HS-27A (cell line): Measurements from ENCODE around the gene NEK7.

Experiments used
- DNase-seq: peaks from one replicate; pipeline ENCODE4 v3.0.0-alpha.2; 2012; ENCODE audit warnings: low read depth, missing footprints

NEK7 gene

DNA sequence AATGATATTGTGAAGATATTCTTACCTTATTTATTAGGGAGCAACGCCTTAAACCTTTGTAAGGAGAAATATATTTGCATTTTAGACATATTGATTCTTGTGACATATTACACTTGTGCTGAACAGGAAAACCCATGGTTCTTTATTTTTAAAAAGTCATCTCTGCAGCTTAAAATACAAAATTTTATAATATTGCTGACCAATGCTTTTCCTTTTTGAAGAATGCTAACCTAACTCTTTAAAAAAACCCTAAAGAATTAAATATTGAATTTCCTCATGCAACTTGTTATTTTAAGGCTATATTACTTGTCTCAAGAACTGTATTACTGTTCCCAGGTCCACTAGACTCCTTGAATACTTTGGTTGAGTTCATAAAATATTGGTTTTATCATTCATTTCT lies 99.0 kb downstream of the NEK7 start:
- DNase-seq, result no peak

DNA sequence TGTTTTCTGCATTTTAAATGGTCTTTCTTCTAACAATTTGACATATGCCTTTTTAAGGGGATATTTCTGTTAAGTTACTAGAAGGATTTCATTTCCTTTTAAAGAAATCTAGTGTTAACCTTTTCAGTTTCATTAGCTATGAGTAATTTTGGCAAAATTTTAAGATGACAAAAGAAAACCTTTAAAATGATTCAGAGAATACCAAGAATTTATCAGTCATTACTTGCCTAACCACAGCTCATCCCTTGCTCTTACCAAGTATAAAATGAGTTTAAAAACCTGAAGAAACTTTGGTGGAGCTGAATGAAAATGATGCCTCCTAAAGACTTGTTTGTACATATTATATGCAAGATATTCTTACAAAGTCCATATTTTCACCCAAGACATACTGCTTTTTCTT lies 101.7 kb downstream of the NEK7 start:
- DNase-seq, result peak; percentile 65

DNA sequence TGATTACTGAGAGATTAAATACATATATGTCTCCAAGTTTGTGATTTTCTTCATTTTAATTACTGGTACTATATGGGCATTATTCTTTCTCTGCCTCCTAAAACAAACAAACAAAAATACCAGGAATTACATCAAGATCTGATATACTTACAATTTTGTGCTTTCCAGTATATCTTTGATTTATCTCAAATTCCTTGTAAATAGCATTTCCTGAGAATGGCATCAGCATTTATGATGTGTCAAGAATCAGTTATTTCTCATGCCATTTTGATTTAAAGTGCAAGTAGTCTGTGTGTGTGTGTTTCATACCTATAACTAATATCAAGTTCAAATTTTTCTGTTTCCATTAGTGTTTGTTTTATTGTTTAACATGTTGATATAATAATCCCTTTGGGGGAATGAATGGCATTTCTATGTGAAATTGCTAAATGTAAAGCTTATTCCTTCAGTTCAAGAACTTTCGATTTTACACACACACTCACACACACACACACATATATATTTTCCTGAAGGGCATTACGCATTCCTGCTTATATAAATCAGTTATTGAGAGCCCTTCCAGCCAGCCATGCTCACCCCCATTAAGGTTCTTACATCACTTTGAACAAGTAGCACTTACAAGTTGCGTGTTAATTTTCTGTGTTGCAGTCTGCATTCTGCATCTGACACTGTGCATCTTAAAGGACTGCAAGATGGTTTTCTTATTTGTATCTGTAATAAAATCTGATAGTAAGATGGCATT lies 102.7 kb downstream of the NEK7 start:
- no peak for DNase-seq

DNA sequence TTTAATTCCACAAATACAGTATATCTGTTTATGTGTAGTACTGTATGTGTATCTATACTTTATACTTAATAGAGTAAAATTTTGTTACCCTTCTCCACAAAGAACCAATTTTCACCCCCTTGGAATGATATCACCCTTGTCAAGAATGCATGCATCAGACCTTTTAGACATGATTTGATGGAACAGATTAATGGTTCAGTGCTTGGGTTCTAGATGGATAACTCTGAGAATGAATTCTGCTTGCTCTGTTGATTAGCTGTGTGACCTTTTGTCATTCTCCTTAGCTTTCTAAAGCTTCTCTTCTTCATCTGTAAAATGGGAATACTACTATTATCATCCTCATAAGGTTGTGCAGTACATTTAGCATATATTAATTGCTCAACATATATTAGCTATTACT lies 105.1 kb downstream of the NEK7 start:
- no peak for DNase-seq

DNA sequence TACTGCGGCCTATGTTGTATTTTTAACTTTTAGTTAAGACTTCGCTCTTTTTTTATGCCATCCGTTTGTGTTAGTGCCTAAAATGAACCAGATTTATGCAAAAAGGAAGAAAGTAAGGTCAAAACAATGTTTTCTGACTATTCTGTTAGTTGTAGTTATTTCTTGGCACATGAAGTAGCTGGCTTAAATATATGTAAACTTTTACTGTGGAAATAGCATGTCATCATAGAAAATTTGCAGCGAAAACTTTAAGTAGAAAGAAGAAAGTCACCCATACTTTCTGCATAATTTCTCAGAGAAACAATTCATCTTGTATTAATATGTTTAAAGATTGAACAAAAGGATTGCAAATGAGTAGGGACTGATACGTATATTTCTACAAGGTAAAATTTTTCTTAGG lies 106.4 kb downstream of the NEK7 start:
- no peak for DNase-seq

DNA sequence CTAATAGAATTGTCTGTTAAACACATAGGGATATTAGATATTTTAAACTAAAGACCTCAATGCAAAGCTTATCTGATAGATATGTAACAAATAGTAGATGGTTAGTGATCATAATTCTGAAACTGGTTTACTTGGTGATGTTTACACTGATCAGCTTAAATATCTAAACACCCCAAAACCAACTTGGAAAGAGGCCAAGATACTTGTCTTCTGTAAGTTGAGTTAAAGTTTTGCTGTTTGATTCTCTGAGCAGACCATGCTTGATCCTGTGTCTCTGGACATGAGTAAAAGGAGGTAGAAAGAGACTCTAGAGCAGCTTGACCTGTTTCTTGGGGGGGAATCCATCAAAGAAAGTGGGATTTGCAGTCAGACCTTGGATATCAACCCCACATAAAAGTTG lies 107.5 kb downstream of the NEK7 start:
- DNase-seq, result no peak

DNA sequence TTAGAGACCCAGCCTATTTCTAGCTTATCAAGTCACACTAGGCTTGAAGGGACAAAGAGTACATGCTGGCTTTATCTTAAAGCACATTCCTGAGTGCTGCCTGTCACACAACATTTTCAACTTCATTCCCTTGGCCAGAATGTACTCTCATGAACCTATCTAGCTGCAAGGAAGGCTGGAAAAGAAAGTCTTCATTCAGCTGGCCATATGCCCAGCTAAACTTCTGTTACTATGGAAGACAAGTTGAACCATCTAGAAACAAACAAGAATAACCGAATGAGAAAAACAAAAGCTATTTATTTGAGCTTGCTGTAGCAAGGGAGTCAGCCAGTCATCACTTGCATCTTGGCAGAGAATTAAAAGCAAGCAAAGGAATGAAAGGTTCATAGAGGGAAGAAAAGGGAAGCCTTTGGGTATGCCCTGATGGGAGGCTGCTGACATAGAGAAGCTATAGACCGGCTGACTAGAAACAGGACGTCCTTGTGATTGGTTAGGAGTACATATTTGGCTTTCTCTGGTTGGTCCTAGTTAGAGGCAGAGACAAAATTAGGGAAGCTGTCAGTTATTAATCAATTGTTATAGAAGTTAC lies 108.4 kb downstream of the NEK7 start:
- DNase-seq, result no peak

DNA sequence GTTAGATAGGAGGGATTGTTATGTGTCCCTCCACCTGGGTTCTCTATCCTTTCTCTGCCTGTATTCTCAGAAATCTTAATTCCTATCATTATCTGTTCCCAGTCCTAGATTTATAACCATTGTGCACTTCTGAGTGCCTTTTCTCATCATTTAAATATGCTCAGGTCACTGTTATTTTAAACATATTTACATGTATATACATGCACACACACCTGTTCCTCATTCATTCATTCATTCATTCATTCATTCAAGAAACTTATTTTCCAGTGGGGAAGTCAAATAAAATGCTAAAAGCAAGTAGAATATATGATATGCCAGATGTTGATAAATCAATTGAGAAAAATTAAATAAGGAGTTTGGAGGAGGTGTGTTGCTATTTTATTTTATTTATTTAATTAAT lies 110.3 kb downstream of the NEK7 start:
- DNase-seq, result no peak

DNA sequence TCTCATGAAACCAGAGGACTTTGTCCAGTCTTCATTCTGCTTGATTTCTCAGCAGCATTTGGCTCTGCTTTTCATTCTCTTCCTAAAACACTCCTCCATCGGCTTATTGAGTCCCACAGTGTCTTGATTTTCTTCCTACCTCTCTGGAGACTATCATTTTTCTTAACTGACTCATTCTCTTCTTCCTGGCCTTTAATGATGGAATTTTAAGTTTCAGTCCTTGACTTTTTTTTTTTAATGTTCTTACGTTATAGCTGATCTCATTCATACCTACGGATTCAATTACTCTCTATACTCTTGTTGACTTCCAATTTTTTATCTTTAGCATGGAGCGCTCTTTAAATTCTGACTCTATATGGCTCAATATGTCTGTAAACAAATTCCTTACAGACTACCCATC lies 111.1 kb downstream of the NEK7 start:
- peak; percentile 62 for DNase-seq

DNA sequence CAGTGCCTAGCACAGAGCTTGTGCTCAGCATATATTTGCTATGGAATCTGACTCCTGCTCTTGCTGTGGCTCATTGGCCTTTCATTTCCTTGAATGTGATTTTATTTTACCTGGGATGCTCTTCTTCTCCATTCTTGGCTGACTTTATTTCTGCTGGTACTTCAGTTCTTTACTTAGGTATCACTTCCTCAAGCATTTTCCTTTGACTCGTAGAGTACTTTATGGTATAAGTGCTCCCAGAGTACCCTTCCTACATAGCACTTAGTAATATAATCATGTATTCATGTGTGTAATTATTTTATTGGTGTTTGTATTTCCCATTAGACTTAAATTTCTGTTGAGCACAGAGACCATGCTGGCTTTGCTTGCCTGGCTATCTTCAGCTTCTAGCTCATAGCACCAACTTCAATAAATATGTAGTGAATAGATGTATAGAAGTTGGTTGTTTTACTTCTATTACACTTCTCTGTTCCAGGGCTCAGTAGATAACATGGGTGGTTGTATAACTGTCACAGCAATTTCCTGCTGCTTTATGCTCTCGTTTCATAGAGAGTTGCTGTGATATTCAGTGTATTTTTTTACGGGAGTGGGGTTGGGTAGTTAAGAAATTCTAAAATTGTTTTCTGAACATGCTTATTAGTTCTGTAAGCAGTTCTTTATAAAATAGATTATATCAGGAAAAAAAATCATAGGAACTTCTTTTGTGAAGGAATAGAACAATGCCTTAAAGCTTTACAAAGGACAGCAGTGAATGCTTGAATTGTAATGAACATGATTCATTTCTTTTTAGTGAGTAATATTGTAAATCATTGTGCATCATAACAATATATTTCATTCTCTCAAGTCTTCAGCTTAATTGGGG lies 112.2 kb downstream of the NEK7 start:
- DNase-seq, result no peak

DNA sequence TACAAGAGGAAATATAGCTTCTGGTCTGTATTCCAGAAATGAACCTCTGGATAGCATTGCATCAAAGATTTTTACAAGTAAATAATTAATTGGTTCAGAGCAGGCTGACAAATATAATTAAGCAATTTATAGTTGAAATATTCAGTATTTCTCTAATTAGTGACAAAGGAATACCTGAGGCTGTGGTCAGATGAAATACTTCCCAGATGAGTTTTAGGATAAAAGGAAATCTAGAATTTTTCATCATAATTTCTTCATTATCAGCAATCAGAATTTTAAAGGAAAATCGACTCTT lies 112.8 kb downstream of the NEK7 start:
- DNase-seq, result no peak

DNA sequence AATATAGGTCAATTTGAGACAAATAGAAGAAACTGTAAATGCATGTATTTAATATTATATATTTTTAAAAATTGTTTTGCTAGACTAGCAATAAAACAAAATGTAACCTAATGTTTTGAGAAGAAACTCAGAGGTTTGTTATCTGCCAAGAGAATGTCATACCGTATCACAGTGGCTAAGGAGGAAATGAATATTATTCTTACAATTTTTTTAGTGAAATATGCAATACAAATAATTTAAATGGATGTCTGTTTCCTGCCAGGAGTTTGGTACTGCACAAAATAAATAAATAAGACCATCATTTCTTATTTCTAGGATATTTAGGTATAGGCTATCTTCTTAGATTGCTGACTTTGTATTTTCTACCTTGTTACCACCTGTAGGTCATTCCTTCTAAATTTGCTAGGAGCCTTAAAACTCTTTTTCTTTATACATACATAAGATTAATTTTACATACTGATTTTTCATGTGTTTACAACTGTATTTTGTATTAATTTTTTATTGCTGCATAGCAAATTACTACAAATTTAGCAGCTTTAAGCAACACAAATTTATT lies 113.6 kb downstream of the NEK7 start:
- no peak for DNase-seq

DNA sequence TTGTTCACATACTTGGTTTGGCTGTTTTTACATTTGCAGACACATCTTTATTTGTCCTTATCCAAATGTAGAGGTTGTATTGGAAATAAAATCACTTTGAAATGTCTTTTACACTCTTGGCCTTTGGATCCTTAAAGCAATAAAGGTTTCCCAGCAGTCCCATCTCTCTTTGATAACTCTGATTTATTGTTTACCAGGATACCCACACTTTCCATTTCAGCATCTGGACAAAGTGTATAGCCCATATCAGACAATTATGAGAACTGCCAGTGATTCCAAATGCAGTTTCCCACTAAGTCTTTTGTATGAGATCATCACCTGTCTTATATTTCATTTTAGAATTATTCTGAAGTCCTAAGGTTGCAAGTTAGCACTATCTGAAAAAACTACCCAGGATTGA lies 114.7 kb downstream of the NEK7 start:
- DNase-seq, result no peak

DNA sequence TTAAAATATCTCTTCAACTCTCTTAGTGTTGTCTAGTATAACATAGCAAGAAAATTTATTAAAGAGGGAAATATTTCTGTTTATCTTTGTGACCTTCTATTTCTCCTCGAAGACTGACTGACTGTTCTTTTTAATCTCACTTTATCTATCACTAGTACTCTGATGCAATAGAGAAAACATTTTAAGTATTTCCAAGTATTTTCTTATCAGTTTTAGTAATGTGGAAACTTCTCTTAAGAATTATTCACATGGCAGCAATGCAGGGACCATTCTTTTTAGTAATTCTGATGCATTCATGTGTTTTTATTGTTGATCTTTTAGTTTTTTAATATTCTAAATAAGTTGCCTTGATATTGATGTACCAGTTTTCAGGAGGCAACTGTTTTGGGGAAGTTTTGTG lies 115.7 kb downstream of the NEK7 start:
- no peak for DNase-seq

DNA sequence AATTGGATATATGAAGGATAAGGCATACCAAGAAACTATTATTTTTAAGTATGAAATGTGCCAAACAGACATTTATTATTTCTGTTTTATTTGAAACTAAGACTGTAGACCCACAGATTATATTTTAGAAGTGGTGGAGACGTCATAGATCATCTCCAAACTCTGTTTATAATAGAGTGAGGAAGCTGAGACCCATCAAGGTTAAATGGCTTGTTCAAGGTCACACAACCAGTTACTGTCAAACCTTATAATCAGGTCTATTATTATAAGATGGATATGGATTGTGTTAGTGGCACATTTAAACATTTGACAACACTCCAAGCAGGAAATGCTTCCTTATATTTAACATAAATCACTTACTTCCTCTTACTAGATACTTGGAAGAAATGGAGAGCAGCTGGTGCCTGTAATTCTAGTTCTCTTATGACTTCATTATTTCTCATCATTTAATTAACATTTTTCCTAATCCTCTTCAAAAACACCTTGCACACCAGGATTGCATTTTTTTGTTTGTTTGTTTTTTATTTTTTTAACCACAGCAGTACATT lies 117.0 kb downstream of the NEK7 start:
- no peak for DNase-seq

DNA sequence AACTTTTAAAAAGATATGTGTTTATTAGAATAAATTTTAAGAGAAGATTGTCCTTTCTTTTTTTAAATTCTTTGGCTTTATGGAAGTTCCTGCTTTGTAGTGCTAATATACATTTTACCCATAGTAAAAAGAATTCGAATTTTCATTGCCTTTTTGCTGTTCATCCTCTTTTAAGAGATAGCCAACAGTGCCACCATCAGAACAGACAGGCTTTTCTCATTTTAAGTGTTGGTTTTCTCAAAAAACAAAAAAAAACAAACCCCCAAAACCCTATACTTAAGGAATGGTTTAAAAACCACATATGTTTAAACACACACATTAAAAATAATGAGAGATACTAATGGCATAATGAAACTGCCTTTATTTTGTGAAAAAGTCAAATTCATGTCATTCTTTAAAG lies 118.8 kb downstream of the NEK7 start:
- DNase-seq, result no peak

DNA sequence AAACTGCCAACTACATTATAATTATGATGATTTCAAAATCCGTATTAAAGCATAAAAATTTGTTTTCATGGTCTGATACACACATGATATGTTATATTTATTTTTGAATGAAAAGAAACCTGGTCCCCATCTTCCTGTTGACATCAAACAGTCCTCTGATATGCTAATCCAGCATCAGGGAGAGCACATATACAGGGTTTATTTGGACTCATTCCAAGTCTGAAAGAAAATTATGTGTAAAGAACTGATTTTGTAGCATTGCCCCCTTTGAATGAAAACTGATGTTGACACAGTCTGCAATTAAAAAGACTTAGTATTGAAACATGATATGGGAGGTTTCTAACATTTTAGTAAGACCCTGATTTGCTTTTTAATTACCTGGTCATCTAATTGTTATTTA lies 119.4 kb downstream of the NEK7 start:
- no peak for DNase-seq

DNA sequence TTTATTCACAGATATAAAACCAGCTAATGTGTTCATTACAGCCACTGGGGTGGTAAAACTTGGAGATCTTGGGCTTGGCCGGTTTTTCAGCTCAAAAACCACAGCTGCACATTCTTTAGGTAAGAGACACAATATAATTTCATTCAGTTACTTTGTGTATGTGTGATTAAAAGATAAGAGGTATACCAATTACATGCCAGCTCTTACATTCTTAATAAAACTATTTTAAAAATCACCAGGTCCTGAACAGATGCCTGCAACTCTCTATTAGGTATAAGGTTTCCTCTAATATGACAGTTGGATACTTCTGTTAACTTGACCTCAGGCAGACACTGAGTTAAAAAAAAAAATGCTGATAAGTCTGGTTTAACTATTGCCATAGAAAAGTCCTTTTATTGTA lies 122.1 kb downstream of the NEK7 start:
- no peak for DNase-seq

DNA sequence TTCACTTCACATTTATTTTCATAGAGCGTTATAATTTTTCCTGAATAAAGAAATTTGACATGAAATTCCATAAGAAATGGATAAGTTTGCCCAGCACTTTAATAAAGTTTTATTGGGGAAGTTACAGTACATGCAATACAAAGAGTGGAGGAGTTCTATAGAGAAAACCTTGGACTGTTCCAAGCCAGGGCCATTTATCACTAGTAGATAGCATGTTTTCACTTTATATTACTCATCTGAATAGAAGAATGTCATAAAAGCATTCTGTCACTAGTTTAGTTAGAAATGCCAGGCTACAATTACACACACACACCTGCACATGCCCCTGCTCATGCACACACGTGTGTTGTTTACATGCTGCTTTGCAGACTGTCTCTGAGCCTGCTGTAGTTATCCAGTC lies 123.3 kb downstream of the NEK7 start:
- no peak for DNase-seq

DNA sequence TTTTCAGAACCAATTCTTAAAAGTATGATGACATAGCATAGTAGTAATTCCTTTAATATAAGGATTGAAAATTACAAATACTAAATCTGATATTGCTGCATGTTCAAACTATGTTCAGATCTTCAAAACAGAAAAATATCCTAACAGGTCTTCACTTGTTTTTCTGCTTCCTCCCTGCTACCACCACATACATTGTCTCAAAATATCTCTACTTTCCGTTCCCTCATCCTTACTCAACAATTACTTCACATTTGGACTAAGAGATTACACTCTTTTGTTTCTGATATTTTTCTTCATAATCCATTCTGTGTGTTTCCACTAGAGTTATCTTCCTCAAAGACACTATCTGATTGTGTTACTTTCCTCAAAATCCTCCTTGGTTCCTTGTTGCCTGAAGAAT lies 125.1 kb downstream of the NEK7 start:
- DNase-seq, result no peak

DNA sequence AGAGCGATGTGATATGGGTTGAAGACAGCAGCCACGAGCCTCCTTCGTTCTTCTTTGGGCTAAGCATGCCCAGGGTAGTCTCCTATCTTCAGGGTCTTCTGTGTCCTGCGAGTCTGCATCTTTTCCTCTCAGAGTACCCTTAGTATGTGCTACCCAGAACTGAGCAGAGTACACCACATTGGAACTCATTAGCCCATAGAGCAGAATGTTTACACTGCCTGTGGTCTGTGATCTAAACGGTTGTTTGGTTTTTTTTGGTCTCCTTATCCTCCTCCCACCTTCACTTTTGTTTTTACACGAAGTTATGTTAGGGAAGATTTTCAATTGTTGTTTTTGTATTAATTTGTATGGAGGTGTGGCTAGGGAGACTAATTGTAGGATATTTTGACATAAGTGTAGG lies 126.4 kb downstream of the NEK7 start:
- DNase-seq, result no peak

DNA sequence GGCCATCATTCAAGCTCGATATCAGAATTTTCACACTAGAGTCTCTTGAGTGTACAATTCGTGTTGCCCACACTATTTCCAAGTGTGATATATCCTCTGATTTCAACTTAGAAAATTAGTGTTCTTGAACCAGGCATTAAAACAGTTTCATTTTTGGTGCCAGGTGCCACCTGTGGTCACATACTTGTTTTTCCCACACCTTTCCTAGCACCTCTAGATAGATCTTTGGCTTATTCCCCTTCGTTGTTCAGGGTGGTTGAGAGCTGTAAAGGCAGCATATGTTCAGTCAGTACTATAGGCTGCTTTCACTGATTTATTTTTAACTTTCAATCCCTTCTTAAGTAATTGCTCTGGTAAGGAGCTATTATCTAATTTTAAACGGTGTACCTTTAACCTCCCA lies 131.1 kb downstream of the NEK7 start:
- DNase-seq, result no peak
